Activated T-helper 17 cell treated with anti-CD3 and anti-CD28 coated beads, Interleukin-2, amount 50 U/mL, for 72 hours (primary cell): ENCODE results near the gene FBN2. TPM values are rescaled to one million over a fixed set of nuclear protein-coding genes. Genes with fewer than 3 reads are reported as not detected.
"Not testable (repeated sequence)": the region's sequence is repeated elsewhere in the genome, so short reads cannot be mapped to it uniquely, and the experiment has no call there.

ENCODE experiments used
- ATAC-seq: fragments of 150-1000 bp; cut with Tn5 transposase; replicated peaks from 2 replicates; pipeline ENCODE4 v1.10.0; 2021; ENCODE audit warnings: mild to moderate bottlenecking, moderate library complexity
- H3K27ac Mint-ChIP-seq: one replicate; pipeline ENCODE4 v1.8.0; 2022; ENCODE audit warnings: mixed read lengths
- H3K27me3 Mint-ChIP-seq: one replicate; pipeline ENCODE4 v1.8.0; 2022; ENCODE audit warnings: mixed read lengths
- H3K36me3 Mint-ChIP-seq: one replicate; pipeline ENCODE4 v1.8.0; 2022; ENCODE audit warnings: low read depth, mild to moderate bottlenecking, mixed read lengths
- H3K4me1 Mint-ChIP-seq: one replicate; pipeline ENCODE4 v1.8.0; 2022; ENCODE audit warnings: mixed read lengths
- H3K4me3 Mint-ChIP-seq: one replicate; pipeline ENCODE4 v1.8.0; 2022; ENCODE audit warnings: mild to moderate bottlenecking, mixed read lengths
- H3K9me3 Mint-ChIP-seq: one replicate; pipeline ENCODE4 v1.8.0; 2022; ENCODE audit warnings: mixed read lengths
- total RNA-seq, 2 donors: library from RNA; stranded (reverse); gene quantifications; one replicate each; pipeline ENCODE4 v1.2.3, GENCODE V29; 2022

FBN2 gene
- total RNA-seq, 2 donors from 2014 or later, result not detected

DNA sequence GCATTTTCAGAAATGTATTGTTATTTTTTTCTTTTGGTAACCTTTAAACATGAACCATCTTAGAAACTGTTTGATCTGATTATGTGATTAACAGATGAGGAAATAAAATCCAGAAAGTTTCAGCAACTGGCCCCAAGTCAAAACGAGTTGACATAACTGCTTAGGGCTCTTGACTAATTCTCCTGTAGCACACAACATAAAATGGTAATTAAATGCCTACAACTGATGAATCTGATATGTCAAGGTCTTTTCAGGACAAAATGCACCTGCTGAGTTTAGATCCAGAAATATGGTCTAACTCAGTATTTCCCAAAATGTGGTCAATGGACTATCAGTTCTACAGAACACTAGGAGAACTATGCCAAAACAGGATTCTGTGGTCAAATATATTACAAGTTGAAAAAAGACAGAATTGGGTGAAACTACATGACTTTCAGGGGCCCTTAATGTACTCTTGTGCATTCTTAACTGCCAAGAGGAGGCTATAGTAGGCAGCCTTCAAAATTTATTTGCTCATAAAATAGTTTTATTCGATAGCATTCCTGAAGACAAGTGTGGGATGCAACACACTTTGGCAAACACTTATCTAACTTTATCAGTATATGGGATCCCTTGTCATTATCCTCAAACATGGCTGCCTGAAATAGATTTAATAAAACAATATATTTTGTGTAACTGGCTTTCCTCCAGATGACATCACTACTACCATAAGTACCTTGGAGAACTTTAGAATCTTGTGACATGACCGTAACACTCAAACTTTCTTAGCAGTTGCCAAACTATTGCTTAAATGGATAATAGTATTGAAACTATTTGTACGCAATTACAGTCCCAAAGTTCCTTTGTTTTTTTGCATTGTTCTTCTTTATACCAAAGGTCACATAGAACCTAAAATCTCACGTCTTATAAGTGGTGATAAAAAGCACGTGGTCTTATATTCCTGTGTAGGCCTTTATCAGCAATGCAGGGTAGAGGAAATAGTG lies 59.4 kb downstream of the FBN2 start:
- no peaks in the 10 kb centered on the region for H3K9me3 Mint-ChIP-seq
- no peak overlapping the region for H3K4me3 Mint-ChIP-seq
- H3K36me3 Mint-ChIP-seq, result no peaks in the 10 kb centered on the region
- H3K27me3 Mint-ChIP-seq, result no peaks in the 10 kb centered on the region
- ATAC-seq, result no peak
- no peak overlapping the region for H3K27ac Mint-ChIP-seq
- no peaks in the 10 kb centered on the region for H3K4me1 Mint-ChIP-seq

GRCh38 chr5:128477944-128478343 lies 60.1 kb downstream of the FBN2 start:
- Mint-ChIP-seq H3K9me3 (no peaks in the 10 kb centered on the region), H3K4me1 (no peaks in the 10 kb centered on the region), H3K36me3 (no peaks in the 10 kb centered on the region), H3K4me3 (no peak overlapping the region), H3K27ac (no peak overlapping the region), H3K27me3 (no peaks in the 10 kb centered on the region)
- no peak for ATAC-seq

- no peak overlapping the region for H3K27ac Mint-ChIP-seq
- no peaks in the 10 kb centered on the region for H3K27me3 Mint-ChIP-seq
- no peaks in the 10 kb centered on the region for H3K9me3 Mint-ChIP-seq
- ATAC-seq, result no peak
- H3K4me1 Mint-ChIP-seq, result no peaks in the 10 kb centered on the region
- no peaks in the 10 kb centered on the region for H3K36me3 Mint-ChIP-seq
- H3K4me3 Mint-ChIP-seq, result no peak overlapping the region
These were observed 62.4 kb downstream of the FBN2 start for GRCh38 chr5:128475693-128476092.

- H3K4me3 Mint-ChIP-seq, result no peak overlapping the region
- no peaks in the 10 kb centered on the region for H3K27me3 Mint-ChIP-seq
- ATAC-seq, result no peak
- H3K4me1 Mint-ChIP-seq, result no peaks in the 10 kb centered on the region
- H3K27ac Mint-ChIP-seq, result no peak overlapping the region
- no peaks in the 10 kb centered on the region for H3K36me3 Mint-ChIP-seq
- no peaks in the 10 kb centered on the region for H3K9me3 Mint-ChIP-seq
These were observed 65.1 kb downstream of the FBN2 start for GRCh38 chr5:128472919-128473318.

DNA sequence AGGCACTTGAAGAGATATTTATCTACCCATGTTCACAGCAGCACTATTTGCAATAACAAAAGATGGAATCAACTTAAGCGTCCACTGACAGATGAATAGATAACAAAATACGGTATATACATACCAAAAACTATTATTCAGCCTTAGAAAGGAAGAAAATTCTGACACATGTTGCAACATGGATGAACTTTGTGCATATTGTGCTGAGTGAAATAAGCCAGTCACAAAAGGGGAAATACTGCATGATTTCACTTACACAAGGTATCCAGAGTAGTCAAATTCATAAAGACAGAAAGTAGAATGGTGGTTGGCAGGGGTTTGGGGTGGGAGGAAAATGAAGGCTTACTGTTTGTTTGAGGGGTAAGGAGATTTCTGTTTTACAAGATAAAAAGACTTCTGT lies 66.0 kb downstream of the FBN2 start:
- no peaks in the 10 kb centered on the region for H3K4me1 Mint-ChIP-seq
- no peak overlapping the region for H3K4me3 Mint-ChIP-seq
- no peak for ATAC-seq
- H3K27me3 Mint-ChIP-seq, result no peaks in the 10 kb centered on the region
- H3K36me3 Mint-ChIP-seq, result no peaks in the 10 kb centered on the region
- H3K27ac Mint-ChIP-seq, result no peak overlapping the region
- no peaks in the 10 kb centered on the region for H3K9me3 Mint-ChIP-seq

- no peaks in the 10 kb centered on the region for H3K4me1 Mint-ChIP-seq
- H3K4me3 Mint-ChIP-seq, result no peak overlapping the region
- no peak for ATAC-seq
- H3K27ac Mint-ChIP-seq, result no peak overlapping the region
- H3K36me3 Mint-ChIP-seq, result no peaks in the 10 kb centered on the region
- H3K9me3 Mint-ChIP-seq, result no peaks in the 10 kb centered on the region
- no peaks in the 10 kb centered on the region for H3K27me3 Mint-ChIP-seq
These were observed 67.4 kb downstream of the FBN2 start for GRCh38 chr5:128470663-128471062.

DNA sequence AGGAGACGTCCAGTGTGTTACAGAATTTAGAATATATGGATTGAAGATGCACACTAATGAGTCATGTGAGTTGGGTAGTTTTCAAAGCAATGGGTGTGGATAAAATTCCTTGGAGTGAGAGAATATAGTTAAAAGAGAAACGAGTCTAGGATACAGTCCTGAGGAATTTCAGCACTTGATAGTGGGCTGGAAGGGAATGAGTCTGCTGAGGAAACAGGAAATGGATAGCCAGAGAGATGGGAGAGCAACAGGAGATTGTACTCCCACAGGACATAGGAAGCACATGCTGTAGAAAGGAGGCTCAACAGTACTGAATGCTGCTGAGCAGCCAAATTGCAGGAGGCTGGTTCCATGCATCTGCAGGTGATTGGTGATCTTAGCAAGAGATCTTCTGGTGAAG lies 68.1 kb downstream of the FBN2 start:
- H3K4me1 Mint-ChIP-seq, result no peaks in the 10 kb centered on the region
- no peak overlapping the region for H3K27ac Mint-ChIP-seq
- no peak for ATAC-seq
- H3K4me3 Mint-ChIP-seq, result no peak overlapping the region
- no peaks in the 10 kb centered on the region for H3K27me3 Mint-ChIP-seq
- no peaks in the 10 kb centered on the region for H3K36me3 Mint-ChIP-seq
- no peaks in the 10 kb centered on the region for H3K9me3 Mint-ChIP-seq

DNA sequence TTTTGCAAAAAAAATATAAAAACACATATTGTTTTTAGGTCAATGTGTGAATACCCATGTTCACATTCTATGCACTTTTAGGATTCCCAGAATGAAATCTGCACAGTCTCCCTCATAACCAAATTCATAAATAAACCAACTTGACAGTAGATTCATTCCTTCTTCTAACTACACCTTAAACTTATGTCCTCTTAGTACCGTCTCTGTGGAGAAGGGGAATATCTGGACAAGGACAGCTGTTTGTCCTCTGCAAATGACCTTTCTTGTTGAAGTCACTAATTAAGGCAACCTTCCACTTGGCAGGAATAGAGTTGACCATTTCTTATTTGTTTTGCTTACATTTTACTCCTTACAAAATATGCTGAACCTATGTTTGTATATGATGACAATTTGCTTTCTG lies 71.1 kb downstream of the FBN2 start:
- H3K4me3 Mint-ChIP-seq, result no peak overlapping the region
- ATAC-seq, result no peak
- no peaks in the 10 kb centered on the region for H3K36me3 Mint-ChIP-seq
- no peak overlapping the region for H3K27ac Mint-ChIP-seq
- no peaks in the 10 kb centered on the region for H3K9me3 Mint-ChIP-seq
- H3K4me1 Mint-ChIP-seq, result no peaks in the 10 kb centered on the region
- no peaks in the 10 kb centered on the region for H3K27me3 Mint-ChIP-seq

DNA sequence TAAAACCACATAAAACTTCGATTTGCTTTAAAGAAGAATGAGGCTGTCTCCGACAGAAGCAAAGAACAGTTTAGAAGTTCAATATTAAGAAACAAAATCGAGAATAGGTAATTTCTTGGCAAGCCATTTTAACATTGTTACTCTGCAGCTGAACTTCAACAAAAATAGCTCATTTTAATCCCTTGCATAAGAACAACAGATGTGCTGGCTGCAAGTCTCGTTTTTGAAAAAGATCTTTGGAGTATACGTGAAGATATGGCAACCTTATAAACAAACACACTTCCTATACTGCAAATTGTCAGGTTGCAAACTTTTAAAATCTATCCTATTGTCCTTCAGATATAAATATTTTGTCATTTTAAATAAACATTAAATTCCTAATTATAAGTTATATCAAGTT lies 71.5 kb downstream of the FBN2 start:
- no peak for ATAC-seq
- Mint-ChIP-seq H3K27ac (no peak overlapping the region), H3K27me3 (no peaks in the 10 kb centered on the region), H3K36me3 (no peaks in the 10 kb centered on the region), H3K9me3 (no peaks in the 10 kb centered on the region), H3K4me1 (no peaks in the 10 kb centered on the region), H3K4me3 (no peak overlapping the region)

DNA sequence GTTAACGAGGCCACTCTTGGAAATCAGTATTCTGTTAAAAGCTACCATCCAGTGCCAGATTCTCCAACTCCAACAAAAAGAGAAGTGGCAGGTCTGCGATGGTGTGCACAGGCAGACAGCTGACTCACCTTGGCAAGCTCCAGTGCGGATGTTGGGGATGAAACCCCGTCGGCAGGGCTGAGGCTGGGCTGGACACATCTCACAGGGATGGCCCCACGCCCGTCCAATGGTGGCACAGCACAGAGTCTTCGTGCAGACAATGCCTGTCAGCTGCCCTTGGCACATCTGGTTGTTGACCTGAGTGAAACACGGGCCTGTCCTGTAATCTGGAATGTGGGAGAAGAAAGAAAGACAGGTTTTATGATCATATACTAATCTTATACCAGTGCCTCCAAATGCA lies 73.4 kb downstream of the FBN2 start:
- Mint-ChIP-seq H3K36me3 (no peaks in the 10 kb centered on the region), H3K4me1 (no peaks in the 10 kb centered on the region), H3K27ac (no peak overlapping the region), H3K9me3 (no peaks in the 10 kb centered on the region), H3K4me3 (no peak overlapping the region), H3K27me3 (no peaks in the 10 kb centered on the region)
- ATAC-seq, result no peak

- no peaks in the 10 kb centered on the region for H3K27me3 Mint-ChIP-seq
- H3K4me1 Mint-ChIP-seq, result no peaks in the 10 kb centered on the region
- H3K4me3 Mint-ChIP-seq, result no peak overlapping the region
- ATAC-seq, result no peak
- no peaks in the 10 kb centered on the region for H3K9me3 Mint-ChIP-seq
- H3K36me3 Mint-ChIP-seq, result no peaks in the 10 kb centered on the region
- H3K27ac Mint-ChIP-seq, result no peak overlapping the region
These were observed 75.7 kb downstream of the FBN2 start for GRCh38 chr5:128462330-128462729.

GRCh38 chr5:128457147-128457915 lies 80.7 kb downstream of the FBN2 start:
- not testable (repeated sequence) for ATAC-seq, H3K4me3 Mint-ChIP-seq, H3K27me3 Mint-ChIP-seq, H3K9me3 Mint-ChIP-seq, H3K27ac Mint-ChIP-seq, H3K36me3 Mint-ChIP-seq, H3K4me1 Mint-ChIP-seq

GRCh38 chr5:128455841-128456361 lies 82.1 kb downstream of the FBN2 start:
- H3K4me1 Mint-ChIP-seq, result no peaks in the 10 kb centered on the region
- H3K27ac Mint-ChIP-seq, result no peak overlapping the region
- H3K4me3 Mint-ChIP-seq, result no peak overlapping the region
- H3K36me3 Mint-ChIP-seq, result no peaks in the 10 kb centered on the region
- peaks cover 3% of the 10 kb centered on the region for H3K27me3 Mint-ChIP-seq
- H3K9me3 Mint-ChIP-seq, result no peaks in the 10 kb centered on the region
- no peak for ATAC-seq

GRCh38 chr5:128453121-128453520 lies 84.9 kb downstream of the FBN2 start:
- H3K36me3 Mint-ChIP-seq, result no peaks in the 10 kb centered on the region
- no peak overlapping the region for H3K27ac Mint-ChIP-seq
- no peaks in the 10 kb centered on the region for H3K9me3 Mint-ChIP-seq
- no peak overlapping the region for H3K4me3 Mint-ChIP-seq
- peaks cover 3% of the 10 kb centered on the region for H3K27me3 Mint-ChIP-seq
- H3K4me1 Mint-ChIP-seq, result no peaks in the 10 kb centered on the region
- ATAC-seq, result no peak

GRCh38 chr5:128447224-128447623 lies 90.8 kb downstream of the FBN2 start:
- ATAC-seq, H3K36me3 Mint-ChIP-seq, H3K4me1 Mint-ChIP-seq, H3K27ac Mint-ChIP-seq, H3K4me3 Mint-ChIP-seq, H3K9me3 Mint-ChIP-seq, H3K27me3 Mint-ChIP-seq: not testable (repeated sequence)
